HG03469 (cell line): Measurements from ENCODE around the gene IPO11.
"Not testable (repeated sequence)": the region's sequence is repeated elsewhere in the genome, so short reads cannot be mapped to it uniquely, and the experiment has no call there.

ENCODE experiments used
- ATAC-seq: cut with Tn5 transposase; IDR thresholded peaks from one replicate; pipeline ENCODE4 v1.9.1; 2021; ENCODE audit warnings: mild to moderate bottlenecking, moderate library complexity, moderate number of reproducible peaks; ENCODE audit not compliant: unreplicated experiment

Gene IPO11

GRCh38 chr5:62631909-62632580, 219.5 kb downstream of the IPO11 start:
- no peak for ATAC-seq

DNA sequence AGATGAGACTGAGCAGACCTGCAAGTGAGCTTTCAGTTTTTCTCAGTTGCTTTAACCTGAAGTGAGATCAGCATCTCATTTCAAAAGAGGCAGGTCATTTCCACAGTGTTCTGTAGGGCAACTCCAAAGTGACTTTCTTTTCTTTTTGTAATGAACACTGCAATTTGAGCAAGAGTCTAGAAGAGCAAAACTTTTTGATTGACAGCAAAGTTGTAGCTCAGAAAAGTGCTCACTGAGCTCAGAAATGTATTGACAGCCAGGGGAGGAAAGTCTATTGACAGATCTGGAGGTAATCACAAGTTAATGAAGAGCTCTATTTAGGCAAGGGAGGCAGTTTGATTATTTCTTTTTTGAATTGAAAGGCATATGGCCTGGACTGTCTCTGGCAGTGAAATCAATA, 220.7 kb downstream of the IPO11 start:
- no peak for ATAC-seq

DNA sequence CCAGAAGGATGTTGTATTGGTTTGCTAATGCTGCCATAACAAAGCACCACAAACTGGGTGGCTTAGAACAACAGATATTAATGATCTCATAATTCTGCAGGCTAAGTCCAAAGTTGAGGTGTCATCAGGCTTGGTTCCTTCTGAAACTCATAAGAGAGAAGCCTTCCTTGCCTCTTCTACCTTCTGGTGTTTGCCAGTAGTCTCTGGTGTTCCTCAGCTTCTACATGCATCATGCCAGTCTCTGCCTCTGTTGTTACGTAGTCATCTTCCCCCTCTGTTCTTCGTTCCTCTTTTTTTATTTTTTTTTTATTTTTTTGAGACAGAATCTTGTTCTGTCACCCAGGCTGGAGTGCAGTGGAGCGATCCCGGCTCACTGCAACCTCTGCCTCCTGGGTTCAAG, 227.9 kb downstream of the IPO11 start:
- no peak for ATAC-seq

DNA sequence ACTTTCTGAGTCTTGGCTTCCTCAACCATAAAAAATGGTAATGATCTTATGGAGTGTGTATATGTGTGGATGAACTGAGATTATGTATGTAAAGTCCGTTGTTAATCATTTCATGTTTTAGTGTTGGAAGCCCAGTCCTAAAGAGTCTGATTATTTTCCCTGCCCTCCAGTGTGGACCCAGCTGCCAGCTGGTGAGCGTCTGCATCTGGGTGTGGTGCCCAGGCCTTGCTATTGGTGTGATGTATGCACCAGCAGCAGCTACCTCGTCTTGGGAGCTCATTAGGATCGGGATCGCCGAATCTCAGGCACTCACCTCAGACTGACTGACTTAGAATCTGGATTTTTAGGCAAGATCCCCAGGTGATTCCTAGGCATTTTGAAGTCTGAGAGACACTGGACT, 229.9 kb downstream of the IPO11 start:
- ATAC-seq: no peak

GRCh38 chr5:62643556-62644451, 231.2 kb downstream of the IPO11 start:
- ATAC-seq: no peak

GRCh38 chr5:62645223-62645622, 232.7 kb downstream of the IPO11 start:
- no peak for ATAC-seq

DNA sequence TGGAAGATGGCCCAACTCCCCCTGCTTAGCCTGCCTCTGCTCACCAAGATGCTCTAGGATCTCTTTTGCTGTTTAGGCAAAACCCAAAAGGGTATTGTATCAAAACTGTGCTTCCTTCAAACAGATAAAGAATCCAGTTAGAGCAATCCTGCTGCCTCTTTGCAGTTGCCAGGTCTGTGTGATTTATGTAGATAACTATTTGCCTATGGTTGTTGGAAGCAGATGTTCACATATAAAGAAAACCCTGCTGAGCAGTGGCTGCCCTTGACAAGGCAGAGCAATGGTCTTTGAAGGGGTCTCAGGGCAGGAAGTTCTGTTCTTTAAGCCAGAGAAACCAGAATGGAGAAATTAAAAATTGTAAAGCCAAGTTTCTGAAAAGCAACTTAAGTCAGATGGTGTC, 234.7 kb downstream of the IPO11 start:
- ATAC-seq: no peak

GRCh38 chr5:62649025-62649424, 236.5 kb downstream of the IPO11 start:
- no peak for ATAC-seq

DNA sequence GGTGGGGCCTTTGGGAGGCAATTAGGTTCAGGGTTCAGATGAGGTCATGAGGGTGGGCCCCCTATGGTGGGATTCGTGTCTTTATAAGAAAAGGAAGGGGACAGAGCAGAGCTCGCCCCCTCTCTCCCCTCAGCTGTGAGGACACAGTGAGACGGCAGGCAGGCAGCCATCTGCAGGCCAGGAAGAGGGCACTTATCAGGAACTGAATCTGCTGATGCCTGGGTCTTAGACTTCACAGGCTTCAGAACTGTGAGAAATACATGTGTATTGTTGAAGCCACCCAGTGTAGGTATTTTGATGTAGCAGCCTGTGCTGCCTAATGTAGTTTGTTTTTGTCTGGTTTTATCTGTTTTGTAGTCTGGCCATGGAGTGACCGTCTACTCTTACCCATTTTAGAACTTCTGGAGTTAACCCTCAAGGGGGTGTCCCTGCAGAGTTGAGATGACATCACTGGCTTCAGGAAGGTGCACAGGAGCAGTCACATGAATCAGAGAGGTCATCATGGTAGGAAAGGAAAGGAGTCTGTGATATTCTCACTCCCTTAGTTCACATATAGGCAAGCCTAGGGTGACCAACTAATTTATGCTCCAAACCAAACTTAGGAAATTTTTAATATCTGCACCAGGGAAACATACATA, 237.0 kb downstream of the IPO11 start:
- no peak for ATAC-seq

GRCh38 chr5:62650197-62650596, 237.6 kb downstream of the IPO11 start:
- no peak for ATAC-seq

GRCh38 chr5:62652225-62652624, 239.7 kb downstream of the IPO11 start:
- no peak for ATAC-seq

DNA sequence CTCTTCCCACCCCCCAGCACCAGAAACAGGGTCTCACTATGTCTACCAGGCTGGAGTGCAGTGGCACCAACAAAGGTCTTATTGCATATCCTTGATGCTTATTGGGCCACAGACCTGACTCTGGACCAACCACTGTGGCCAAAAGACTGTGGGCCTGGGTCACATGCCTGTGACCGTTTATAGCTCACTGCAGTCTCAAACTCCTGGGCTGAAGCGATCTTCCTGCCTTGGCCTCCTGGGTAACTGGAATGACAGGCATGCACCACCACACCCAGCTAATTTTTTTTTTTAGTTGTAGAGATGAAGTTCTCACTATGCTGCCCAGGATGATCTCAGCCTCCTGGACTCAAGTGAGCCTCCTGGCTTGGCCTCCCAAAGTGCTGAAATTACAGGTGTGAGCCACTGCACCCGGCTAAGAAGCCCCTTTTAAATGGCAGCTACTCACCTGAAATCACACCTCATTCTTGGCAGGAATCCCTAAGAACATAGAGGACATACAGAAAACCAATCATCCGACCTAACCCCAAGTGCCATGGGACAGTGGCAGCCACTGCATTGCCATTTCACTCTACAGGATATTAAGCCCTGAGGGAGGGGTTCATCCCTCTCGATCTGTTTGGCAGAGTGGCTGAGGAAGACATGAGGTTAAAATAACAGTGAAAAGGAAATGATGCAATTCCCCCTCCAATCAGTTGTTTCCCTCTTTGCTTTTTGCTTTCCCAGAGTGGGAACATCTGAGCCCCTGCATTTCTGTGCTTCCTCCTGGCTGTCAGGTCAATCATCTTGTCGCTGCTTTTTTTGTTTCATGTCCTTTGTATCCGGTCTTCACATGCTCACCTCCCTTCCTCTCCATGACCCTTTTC, 240.7 kb downstream of the IPO11 start:
- ATAC-seq: no peak

DNA sequence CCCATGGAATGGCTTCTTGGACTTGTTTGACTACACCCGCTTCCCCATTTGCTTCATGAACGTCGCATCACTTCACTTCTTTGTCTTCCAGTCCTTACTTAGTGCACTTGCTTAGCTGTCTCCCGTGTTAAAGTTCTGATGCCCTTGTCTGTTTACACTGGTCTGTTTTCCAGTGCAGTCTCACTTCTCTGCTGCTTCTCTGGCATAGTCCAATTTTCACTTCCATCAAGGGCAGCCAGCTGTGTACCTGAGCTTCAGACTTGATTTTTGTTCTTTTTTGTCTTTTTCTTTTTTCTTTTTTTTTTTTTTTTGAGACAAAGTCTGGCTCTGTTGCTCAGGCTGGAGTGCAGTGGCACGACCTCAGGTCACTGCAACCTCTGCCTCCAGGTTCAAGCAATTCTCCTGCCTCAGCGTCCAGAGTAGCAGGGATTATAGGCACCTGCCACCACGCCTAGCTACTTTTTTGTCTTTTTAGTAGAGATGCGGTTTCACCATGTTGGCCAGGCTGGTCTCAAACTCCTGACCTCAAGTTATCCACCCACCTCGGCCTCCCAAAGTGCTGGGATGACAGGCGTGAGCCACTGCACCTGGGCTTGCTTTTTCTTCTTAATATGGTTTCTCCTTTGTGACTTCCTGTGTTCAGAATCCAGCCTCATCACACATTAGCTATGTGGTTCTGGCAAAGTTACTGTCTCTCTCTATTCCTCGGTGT, 241.5 kb downstream of the IPO11 start:
- no peak for ATAC-seq

- ATAC-seq: not testable (repeated sequence)
Observed at GRCh38 chr5:62657772-62658171, 245.2 kb downstream of the IPO11 start.

DNA sequence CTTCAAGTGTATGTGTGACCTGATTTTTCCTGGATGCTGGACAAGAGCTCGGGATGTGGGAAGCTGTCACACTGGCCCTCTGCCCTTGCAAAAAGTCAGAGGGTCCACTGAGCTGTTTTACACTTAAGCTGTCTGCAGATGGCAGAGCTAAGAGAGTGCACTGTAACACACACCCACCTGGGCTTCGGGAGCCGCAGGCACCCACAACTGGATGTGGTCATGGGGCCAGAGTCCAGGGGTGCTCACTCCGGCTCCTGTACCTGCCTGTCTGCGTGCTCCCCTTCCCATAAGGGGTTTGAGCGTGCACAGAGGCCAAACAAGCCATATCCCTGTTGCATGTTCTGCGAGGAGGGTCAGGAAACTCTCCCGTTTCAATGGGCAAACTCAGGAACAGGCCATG, 248.6 kb downstream of the IPO11 start:
- no peak for ATAC-seq

DNA sequence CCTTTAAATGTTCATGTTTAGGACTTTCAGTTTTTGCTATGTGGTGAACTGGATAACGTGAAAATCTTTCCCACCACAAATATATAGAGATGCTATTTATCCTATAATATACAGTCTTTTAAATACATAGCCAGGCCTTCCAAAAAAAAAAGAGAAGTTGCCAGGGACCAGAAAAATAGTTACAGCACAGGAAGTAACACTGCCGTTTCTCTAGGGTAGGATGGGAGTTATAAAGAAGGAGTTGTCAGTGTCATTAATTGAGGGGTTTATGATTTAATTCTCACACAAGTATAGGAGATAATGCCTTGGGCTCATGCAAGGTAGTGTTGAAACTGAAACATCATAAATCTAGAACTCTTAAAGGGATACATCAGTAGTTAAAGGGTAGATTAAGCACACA, 250.0 kb downstream of the IPO11 start:
- no peak for ATAC-seq

DNA sequence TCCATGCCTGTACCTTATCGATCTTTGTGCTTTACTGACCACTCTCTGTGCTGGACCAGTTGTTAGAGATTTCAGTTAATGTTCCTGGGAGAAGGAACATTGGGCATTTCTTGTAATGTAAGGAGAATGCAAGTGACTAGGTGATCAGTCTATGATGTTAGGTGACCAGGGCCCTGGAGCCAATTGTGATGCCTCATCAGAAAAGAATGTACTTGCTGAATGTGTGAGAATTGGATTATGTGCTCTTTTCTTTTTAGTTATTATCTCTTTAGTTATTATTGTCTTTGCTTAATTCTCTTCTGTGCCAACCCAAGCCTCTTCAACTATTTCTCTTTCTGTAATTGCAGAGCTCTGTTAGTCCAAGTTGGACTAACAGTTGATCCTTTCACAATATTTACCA, 258.9 kb downstream of the IPO11 start:
- no peak for ATAC-seq

- ATAC-seq: not testable (repeated sequence)
Observed at GRCh38 chr5:62676596-62676995, 264.0 kb downstream of the IPO11 start.
